ENCODE measurements around the gene MYO5B.
A peak's percentile ranks its signal among the peaks of the same experiment; 100 is the strongest.
"Not testable (repeated sequence)": the region's sequence is repeated elsewhere in the genome, so short reads cannot be mapped to it uniquely, and the experiment has no call there.

The MYO5B gene

GRCh38 chr18:49841236-49842217 is 353.4 kb downstream of the MYO5B start:
- no peak for DNase-seq

- no peak for DNase-seq
Measured at GRCh38 chr18:49839012-49839411, 355.9 kb downstream of the MYO5B start.

- DNase-seq = no peak
Measured at GRCh38 chr18:49838381-49838780, 356.6 kb downstream of the MYO5B start.

DNA sequence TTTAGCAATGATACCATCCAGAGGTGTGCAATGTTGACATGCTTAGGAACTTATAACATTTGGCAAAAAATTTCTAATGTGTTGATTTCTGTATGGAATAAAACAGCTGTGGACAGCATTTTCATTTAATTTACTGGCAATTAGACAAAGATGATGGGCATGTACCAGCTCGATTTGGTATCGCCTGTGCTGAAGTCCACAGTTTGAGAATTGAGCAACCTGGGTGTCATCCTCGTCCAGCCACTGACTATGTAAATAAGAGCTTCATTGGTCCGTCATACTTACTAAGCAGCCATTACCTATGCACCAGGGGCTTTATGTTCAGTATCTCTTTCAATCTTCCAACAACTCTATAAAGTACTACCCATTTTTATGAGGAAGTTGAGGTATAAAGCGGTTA is 357.1 kb downstream of the MYO5B start:
- no peak for DNase-seq

- not testable (repeated sequence) for DNase-seq
Measured at GRCh38 chr18:49837316-49837835, 357.6 kb downstream of the MYO5B start.

- no peak for DNase-seq
Measured at GRCh38 chr18:49835405-49835804, 359.5 kb downstream of the MYO5B start.

GRCh38 chr18:49834258-49834657 is 360.7 kb downstream of the MYO5B start:
- no peak for DNase-seq

GRCh38 chr18:49833814-49834213 is 361.1 kb downstream of the MYO5B start:
- DNase-seq = no peak

DNA sequence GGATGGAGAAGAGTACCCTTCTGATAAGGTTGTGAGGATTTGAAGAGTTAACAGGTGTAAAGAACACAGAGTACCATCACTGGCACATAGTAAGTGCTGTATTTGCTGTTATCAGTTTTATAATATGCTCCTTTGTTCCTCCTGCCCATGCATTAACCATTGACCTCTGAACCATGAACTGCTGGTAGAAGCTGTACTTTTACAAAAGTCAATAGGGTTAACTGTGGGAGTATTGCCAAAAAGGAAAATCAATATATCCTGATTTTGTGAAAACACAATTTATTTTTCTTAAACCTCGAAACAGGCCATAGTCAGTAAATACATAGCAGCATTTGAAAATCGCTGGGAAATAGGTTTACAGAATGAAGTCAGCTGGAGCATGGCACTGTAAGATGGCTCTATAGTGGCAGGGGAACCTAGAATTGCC is 362.7 kb downstream of the MYO5B start:
- DNase-seq = no peak

DNA sequence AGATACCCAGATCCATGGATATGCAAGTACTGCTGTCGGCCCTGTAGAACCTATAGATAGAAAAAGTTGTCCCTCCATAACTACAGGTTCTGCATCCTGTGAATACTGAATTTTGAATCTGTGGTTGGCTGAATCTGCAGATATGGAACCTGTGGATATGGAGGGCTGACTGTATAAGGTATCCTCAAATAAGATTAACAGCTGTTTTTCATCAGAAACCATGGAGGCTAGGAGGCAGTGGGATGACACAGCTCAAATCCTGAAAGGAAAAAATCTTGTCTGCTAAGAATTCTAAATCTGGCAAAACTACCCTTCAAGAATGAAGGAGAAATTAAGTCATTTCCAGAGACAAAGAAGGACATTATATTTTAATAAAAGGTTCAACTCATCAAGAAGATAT is 367.0 kb downstream of the MYO5B start:
- no peak for DNase-seq

DNA sequence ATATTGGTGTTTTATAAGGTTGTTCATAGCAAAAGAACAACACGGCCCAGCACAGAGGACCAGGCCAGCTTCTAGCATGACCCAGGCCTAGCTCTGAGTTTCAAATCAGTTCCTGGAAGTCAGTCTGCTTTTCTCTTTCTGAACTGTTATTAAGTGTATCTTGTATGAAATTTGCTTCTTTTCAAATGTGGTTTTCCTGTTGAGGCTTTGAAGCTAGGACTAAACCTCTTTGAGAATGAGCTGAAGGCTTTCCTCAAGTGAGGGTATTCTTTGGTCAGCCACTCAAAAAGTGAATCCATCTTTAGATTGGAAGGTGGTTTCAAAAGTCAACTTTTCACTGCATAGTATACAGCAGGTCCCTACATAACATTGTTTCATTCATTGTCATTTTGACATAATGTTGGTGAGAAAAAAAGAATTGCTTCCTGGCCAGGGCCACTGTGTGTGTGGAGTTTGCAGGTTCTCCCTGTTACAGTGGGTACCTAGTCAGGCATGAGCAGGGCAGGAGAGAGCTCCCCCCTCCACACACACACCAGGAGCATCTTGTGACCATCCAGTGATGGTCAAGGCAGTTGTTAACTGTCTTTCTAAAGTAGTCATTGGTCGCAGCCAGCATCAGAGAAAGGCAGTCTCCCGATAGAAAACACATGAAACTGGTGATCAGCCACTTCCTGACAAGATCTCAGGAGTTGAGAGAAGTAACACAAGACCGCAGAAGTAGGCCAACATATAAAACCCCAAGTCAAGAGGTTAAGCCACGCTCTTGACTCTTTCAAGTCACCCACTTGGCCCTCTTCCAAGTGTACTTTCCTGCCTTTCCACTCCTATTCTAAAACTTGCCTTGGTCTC is 374.9 kb downstream of the MYO5B start:
- DNase-seq = no peak

DNA sequence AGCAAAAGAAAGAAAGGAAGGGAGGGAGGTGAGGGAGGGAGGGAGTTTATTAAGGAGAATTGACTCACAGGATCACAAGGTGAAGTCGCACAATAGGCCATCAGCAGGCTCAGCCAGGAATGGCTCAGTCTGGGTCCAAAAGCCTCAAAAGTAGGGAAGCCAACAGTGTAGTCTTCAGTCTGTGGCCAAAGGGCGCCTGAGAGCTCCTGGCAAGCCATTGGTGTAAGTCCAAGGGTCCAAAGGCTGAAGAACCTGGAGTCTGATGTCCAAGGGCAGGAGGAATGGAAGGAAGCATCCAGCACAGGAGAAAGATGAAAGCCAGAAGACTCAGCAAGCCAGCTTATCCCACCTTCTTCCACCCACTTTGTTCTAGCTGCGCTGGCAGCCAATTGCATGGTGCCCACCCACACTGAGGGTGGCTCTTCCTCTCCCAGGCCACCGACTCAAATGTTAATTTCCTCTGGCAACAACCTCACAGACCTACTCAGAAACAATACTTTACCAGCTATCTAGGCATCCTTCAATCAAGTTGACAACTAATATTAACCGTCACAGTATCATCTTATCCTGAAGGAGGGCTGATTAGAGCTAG is 375.8 kb downstream of the MYO5B start:
- no peak for DNase-seq

DNA sequence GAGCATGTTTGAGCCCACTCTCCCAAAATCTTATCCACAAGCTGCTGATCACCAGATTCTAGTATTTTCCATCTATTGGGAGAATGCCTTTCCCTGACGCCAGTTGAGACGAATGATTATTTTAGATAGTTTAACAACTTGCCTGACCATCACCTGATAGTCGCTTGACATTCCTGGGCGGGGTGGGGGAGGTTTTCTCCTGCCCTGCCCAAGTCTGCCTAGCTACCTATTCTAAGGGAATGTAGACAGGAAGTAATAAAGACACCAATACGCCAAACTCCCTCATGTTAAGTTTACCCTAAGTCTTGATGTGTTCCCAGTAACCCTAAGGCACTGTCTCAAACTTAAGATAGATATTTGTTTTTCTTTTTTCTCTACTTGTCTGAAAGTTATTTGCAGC is 377.0 kb downstream of the MYO5B start:
- DNase-seq = no peak

DNA sequence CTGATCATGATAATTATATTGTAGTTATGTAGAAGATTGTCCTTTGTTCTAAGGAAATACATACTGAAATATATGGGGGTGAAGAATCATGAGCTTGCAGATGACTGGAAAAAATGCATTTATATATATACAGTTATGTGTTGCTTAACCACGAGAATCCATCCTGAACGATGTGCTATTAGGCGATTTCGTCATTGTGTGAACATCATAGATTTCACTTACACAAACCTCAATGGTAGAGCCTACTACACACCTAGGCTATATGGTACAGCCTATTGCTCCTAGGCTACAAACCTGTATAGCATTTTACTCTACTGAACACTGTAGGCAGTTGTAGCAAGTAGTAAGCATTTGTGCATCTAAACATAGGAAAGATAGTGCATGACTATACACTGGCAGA is 379.0 kb downstream of the MYO5B start:
- DNase-seq = no peak

- peak in 21 of 56 donors; percentile 23 to 81 (median 58) for DNase-seq
Measured at GRCh38 chr18:49814147-49814499, 380.8 kb downstream of the MYO5B start.

DNA sequence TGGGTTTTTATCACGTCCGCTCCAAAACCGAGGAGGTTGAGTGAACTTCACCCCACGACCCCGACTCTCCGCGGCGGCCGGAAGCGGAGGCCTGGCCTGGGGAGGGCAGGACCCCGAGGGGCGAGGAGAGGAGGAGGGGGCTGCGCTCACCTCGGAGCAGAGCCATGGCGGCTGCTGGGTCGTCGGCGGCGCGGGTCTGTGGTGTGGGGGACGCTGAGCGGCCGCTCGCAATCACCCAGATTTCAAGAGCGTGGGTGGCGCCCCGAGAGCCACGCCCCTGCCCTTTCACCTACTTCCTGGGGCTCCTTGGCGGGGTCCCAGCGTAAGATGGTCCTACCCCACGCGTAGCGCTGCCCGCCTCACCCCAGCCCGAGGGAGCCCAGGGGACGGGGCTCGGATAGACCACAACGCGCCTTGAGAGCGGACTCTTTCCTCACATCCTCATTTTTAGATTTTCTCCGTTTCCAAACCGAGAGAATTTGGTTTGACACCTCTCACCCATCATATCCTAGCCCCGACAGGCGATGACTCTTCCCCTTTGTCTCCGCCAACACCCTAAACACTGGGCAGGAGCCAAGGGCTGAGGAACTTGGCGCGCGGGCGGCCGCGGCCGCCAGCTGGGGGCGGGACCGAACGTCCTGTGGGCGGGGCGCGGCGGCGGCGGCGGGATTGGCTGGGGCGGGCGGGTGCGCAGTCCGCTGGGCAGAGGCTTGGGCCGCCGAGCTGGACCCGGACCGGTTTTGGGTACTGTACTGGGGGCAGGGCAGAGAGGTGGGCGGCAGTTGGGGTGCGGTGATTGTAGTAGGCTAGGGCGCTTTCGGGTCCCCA is 381.4 kb downstream of the MYO5B start, which contains the start of gene ACAA2:
Gene ACAA2 (minus strand): TSS at position 215 of the 828 bp plus-strand sequence. CDS start 49 bp downstream, at position 166.
- DNase-seq = peak; percentile 39 to 90 (median 80)

DNA sequence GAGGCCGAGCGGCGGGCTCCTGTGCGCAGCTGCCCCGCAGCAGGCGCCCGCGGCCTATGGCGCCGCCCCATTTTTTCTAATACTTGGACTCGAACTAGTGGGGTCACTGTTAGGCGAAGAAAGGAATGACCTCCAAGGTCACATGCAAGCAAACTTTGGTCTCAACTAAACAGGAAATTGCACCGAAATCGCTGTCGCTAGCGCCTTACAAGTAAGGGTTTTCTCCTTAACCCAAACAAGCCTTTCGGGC is 382.0 kb downstream of the MYO5B start:
- peak in 27 of 56 donors; percentile 3 to 60 (median 40) for DNase-seq

DNA sequence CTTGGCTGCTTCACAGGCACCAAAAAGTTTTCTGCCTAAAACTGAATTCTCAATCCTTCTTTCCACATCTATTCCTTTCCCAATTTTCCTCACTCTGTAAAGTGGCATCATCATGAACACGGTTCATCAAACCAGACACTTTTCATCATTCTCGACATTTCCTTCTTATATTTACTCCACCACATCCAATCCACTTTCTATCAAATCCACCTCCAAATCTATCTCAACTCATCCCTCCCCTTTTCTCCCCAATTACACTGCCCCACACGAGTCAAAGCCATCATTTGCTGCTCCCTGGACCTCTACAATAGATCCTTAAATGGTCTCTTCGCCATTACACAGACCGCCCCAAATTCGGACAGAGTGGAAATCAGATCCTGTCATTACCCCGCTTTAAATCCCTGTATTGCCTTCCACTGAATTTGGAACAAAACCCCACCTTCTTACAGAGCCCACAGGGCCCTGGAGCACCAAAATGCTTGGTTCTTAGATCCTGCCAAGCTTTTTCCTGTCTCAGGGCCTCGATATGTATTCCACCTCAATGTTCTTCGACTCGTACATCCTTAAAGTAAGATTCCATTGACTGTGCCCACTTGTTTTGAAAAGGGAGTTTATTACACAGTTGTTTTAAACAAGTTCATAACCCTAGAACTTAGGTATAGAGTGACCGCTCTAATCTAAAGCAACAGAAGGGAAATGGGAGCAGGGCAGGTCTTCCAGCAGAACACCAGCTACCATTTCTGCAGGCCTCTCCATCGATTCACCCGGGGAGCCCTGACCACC is 382.5 kb downstream of the MYO5B start:
- peak in 2 of 56 donors; percentile 4 to 22 for DNase-seq

GRCh38 chr18:49811151-49811938 is 383.6 kb downstream of the MYO5B start:
- DNase-seq = no peak

Measured in amygdala (tissue), 56 donors.